OCI-LY1 (cell line): Measurements from ENCODE around the gene MYOF.

Source experiments
- EZH2 ChIP-seq: fragments of 200-600 bp; sonication (generic), shearing (Covaris generic); IDR thresholded peaks from 2 replicates; pipeline ENCODE4 v1.8.0; 2017; ENCODE audit warnings: borderline replicate concordance, mixed run types, mild to moderate bottlenecking, antibody characterized with exemption, low read length, moderate library complexity, mixed read lengths
- TF ChIP-seq, protein P1 (sequence below): fragments of 200-600 bp; sonication (generic), shearing (Covaris generic); IDR thresholded peaks from 2 replicates; pipeline ENCODE4 v1.5.1; 2017; ENCODE audit warnings: mild to moderate bottlenecking, antibody characterized with exemption, low read length, moderate library complexity, mixed read lengths

DNA sequence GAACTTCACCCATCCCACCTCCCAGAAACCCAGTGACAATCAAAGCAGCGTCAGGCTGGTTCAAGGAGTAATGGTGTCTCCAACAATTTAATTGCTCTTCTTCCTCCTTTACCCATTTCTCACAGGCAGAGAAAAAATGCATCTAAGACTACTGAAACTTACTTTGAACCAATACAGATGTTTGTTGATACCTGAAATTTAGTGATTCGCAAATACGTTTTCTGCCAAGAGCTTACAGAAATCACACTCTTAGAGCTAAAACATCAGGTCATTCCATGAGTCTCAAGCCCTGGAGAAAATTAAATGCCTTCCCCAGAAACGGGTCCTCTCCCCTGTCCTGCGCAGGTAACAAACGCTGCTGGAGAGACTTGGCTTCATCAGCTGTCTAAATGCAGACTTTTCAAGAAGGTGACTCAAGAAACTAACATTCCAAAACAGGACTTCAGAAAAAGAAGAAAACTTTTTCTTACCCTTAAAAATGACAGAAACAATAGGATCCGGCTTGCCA is 443 bp downstream of the MYOF start:
- TF ChIP-seq, protein P1, sequence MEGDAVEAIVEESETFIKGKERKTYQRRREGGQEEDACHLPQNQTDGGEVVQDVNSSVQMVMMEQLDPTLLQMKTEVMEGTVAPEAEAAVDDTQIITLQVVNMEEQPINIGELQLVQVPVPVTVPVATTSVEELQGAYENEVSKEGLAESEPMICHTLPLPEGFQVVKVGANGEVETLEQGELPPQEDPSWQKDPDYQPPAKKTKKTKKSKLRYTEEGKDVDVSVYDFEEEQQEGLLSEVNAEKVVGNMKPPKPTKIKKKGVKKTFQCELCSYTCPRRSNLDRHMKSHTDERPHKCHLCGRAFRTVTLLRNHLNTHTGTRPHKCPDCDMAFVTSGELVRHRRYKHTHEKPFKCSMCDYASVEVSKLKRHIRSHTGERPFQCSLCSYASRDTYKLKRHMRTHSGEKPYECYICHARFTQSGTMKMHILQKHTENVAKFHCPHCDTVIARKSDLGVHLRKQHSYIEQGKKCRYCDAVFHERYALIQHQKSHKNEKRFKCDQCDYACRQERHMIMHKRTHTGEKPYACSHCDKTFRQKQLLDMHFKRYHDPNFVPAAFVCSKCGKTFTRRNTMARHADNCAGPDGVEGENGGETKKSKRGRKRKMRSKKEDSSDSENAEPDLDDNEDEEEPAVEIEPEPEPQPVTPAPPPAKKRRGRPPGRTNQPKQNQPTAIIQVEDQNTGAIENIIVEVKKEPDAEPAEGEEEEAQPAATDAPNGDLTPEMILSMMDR = no peak
- no peak for TF ChIP-seq EZH2
